Measurements from ENCODE around the gene GRIK1.

GRCh38 chr21:29789393-29789792 is 150.4 kb downstream of the GRIK1 start:
- TF ChIP-seq CTCF (IDR thresholded peaks at IDR 0.05): no peak
- TF ChIP-seq POLR2A (IDR thresholded peaks at IDR 0.05): no peak

All from thyroid gland (tissue), 4 donors.